Suppressor macrophage treated with lipopolysaccharide for 4 hours (primary cell): ENCODE data around the gene TENT4B.
"Not testable (repeated sequence)": the region's sequence is repeated elsewhere in the genome, so short reads cannot be mapped to it uniquely, and the experiment has no call there.

Experiments
- DNase-seq: peaks from one replicate; pipeline ENCODE4 v3.0.0-alpha.2; 2020

TENT4B gene

GRCh38 chr16:50152807-50153595 lies at the start of gene TENT4B:
Gene TENT4B (plus strand): TSS chr16:50153306. CDS start chr16:50153622, 316 bp downstream.
- peak; percentile 90 for DNase-seq

GRCh38 chr16:50103764-50104163 lies 49.3 kb upstream of the TENT4B start:
- DNase-seq, result peak; percentile 75

GRCh38 chr16:50114357-50115129 lies 38.6 kb upstream of the TENT4B start:
- no peak for DNase-seq

- no peak for DNase-seq
These were observed 32.4 kb upstream of the TENT4B start for GRCh38 chr16:50120711-50121110.

- no peak for DNase-seq
These were observed 31.8 kb upstream of the TENT4B start for GRCh38 chr16:50121278-50121677.

- DNase-seq, result no peak
These were observed 31.2 kb upstream of the TENT4B start for GRCh38 chr16:50121721-50122445.

- DNase-seq, result no peak
These were observed 29.7 kb upstream of the TENT4B start for GRCh38 chr16:50123417-50123816.

GRCh38 chr16:50124769-50125168 lies 28.3 kb upstream of the TENT4B start:
- peak; percentile 5 for DNase-seq

- peak; percentile 19 for DNase-seq
These were observed 26.9 kb upstream of the TENT4B start for GRCh38 chr16:50126183-50126582.

- DNase-seq, result not testable (repeated sequence)
These were observed 20.5 kb upstream of the TENT4B start for GRCh38 chr16:50132571-50132970.

- DNase-seq, result no peak
These were observed 19.9 kb upstream of the TENT4B start for GRCh38 chr16:50133214-50133613.

GRCh38 chr16:50136399-50136798 lies 16.7 kb upstream of the TENT4B start:
- no peak for DNase-seq

GRCh38 chr16:50137268-50137667 lies 15.8 kb upstream of the TENT4B start:
- DNase-seq, result no peak

- DNase-seq, result no peak
These were observed 13.5 kb upstream of the TENT4B start for GRCh38 chr16:50139580-50139979.

GRCh38 chr16:50144211-50144610 lies 8.9 kb upstream of the TENT4B start:
- DNase-seq, result no peak

- no peak for DNase-seq
These were observed 6.3 kb upstream of the TENT4B start for GRCh38 chr16:50146479-50147435.

- no peak for DNase-seq
These were observed 1.8 kb upstream of the TENT4B start for GRCh38 chr16:50151322-50151721.

- DNase-seq, result no peak
These were observed 1.4 kb upstream of the TENT4B start for GRCh38 chr16:50151756-50152155.

GRCh38 chr16:50152351-50152806 lies 727 bp upstream of the TENT4B start:
- DNase-seq, result peak; percentile 31

- peak; percentile 53 for DNase-seq
These were observed 702 bp downstream of the TENT4B start for GRCh38 chr16:50153596-50154419.

- peak; percentile 20 for DNase-seq
These were observed 1.4 kb downstream of the TENT4B start for GRCh38 chr16:50154420-50154950.
